D341Med (cell line): ENCODE data around the gene AK4.
"Not testable (repeated sequence)": the region's sequence is repeated elsewhere in the genome, so short reads cannot be mapped to it uniquely, and the experiment has no call there.

Experiments used
- DNase-seq: peaks from one replicate; pipeline ENCODE4 v3.0.0; 2012; ENCODE audit warnings: low spot score

Gene AK4

GRCh38 chr1:65150583-65151263, 2.7 kb downstream of the AK4 start:
- DNase-seq = no peak

- no peak for DNase-seq
These were observed 3.6 kb downstream of the AK4 start for GRCh38 chr1:65151641-65152040.

- no peak for DNase-seq
These were observed 5.6 kb downstream of the AK4 start for GRCh38 chr1:65153635-65154034.

DNA sequence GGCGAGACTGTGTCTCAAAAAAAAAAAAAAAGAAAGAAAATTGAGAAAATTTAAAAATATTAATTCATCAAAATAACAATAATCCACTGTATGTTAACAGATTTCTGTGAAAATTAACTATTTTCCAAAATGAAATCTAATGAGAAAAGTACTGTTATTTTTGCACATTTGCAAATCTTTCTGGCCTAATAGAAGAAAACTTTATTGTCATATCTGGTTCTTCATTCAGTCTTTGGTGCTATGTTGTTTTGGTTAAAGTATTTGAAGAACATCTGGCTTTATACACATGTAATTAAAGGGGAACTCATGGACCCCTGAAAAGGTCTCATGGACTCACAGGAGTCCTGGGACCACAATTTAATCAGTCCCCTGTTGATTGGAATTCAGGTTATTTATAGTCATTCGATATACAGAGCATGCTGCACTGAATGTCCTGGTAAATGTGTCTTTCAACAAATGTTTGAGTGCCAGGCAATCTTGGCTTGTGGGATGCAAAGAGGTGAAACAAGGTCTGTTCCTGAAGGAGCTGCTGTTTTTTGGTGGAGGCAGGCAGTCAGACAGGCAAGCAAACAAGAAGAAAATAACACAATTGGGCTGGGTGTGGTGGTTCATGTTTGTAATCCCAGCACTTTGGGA, 9.0 kb downstream of the AK4 start:
- no peak for DNase-seq

GRCh38 chr1:65157546-65157941, 9.5 kb downstream of the AK4 start:
- no peak for DNase-seq

DNA sequence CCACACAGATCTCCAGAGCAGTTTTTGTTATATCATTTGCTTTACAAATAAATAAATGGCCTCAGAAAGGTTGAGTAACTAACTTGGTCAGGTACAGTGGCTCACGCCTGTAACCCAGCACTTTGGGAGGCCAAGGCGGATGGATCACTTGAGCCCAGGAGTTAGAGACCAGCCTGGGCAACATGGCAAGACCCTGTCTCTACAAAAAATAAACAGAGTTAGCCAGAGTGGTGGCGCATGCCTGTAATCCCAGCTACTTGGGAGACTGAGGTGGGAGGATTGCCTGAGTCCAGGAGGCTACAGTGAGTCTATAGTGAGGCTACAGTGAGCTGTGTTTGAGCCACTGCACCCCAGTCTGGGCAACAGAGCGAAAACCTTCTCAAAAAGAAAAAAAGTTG, 11.3 kb downstream of the AK4 start:
- DNase-seq = not testable (repeated sequence)

DNA sequence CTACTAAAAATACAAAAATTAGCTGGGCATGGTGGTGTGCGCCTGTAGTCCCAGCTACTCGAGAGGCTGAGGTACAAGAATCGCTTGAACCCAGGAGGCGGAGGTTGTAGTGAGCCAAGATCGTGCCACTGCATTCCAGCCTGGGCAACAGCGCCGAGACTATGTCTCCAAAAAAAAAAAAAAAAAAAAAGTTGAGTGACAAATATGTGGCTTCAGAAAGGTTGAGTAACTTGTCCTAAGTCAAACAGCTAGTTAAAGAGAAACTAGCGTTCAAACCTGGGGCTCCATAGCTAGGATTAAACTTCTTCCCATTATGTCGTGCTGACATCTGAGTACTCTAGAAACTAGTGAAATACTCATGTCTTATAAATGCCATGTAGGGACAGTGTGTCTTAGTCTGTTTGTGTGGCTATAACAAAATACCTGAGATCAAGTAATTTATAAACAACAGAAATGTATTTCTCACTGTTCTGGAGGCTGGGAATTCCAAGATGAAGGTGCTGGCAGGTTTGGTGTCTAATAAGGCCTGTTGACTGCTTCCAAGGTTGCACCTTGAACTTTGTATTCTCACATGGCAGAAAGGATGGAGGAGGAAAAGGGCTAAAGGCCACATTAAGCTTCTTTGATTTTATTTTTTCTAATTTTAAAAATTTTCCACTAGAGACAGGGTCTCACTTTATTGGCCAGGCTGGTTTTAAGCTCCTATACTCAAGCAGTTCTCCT, 12.0 kb downstream of the AK4 start:
- DNase-seq = no peak

- DNase-seq = no peak
These were observed 15.3 kb downstream of the AK4 start for GRCh38 chr1:65163201-65163805.

DNA sequence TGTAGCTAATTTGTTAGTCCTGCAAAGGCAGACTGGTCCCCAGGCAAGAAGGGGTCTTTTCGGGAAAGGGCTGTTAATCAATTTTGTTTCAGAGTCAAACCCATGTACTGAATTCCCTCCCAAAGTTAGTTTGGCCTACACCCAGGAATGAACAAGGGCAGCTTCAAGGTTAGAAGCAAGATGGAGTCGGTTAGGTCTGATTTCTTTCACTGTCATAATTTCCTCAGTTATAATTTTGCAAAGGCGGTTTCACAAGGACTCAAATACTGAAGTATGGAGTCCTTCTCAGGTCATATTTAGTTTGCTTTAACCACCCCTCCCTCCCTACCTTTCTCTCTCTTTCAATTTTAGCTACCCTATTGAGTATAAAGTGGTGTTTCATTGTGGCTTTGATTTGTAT, 16.1 kb downstream of the AK4 start:
- DNase-seq = not testable (repeated sequence)

DNA sequence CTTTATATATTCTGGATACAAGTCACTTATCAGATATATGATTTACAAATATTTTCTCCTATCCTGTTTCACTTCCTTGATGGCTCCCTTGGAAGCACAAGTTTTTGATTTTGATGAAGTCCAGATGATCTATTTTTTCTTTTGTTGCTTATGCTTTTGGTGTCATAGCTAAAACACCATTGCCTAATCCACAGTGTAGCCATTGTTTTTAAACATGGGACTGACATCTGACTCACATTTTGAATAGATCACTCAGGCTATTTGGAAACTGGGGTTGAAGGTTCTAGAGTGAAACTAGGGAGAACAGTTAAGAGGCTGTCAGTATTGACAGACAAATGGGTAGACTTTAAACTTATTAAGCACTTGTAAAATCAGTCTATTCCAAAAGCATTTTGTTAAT, 16.6 kb downstream of the AK4 start:
- DNase-seq = no peak

GRCh38 chr1:65165269-65165993, 17.4 kb downstream of the AK4 start:
- DNase-seq = no peak

- DNase-seq = no peak
These were observed 18.7 kb downstream of the AK4 start for GRCh38 chr1:65166572-65167305.

GRCh38 chr1:65167586-65168242, 19.7 kb downstream of the AK4 start:
- DNase-seq = no peak

GRCh38 chr1:65168867-65169266, 20.9 kb downstream of the AK4 start:
- DNase-seq = no peak

DNA sequence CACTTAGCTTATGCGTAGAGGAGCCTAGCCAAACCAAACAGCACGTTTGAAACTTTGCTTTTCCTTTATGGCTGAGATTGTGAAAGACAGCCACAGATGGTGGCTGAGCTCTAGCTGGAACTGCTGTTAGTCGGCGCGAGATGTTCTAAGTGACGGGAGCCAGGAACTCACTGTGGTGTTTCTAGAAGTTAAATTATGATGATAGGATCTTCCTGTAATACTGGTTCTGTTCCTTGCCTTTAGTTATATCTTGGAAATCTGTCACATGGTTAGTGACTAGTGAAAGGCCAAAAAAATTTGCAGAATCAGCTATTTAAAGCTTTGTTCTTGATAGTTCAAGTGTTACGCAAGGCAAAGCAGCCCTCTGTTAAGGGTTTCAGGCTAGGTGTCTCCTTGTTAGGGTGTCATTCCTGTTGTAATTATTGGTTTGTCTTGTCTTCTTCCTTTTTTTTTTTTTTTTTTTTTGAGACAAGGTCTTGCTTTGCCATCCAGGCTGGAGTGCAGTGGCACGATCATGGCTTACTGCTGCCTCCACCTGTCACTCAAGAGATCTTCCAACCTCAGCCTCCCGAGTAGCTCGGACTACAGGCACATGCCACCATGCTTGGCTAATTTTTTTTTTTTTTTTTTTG, 22.6 kb downstream of the AK4 start:
- no peak for DNase-seq

- DNase-seq = no peak
These were observed 25.1 kb downstream of the AK4 start for GRCh38 chr1:65172936-65173690.

DNA sequence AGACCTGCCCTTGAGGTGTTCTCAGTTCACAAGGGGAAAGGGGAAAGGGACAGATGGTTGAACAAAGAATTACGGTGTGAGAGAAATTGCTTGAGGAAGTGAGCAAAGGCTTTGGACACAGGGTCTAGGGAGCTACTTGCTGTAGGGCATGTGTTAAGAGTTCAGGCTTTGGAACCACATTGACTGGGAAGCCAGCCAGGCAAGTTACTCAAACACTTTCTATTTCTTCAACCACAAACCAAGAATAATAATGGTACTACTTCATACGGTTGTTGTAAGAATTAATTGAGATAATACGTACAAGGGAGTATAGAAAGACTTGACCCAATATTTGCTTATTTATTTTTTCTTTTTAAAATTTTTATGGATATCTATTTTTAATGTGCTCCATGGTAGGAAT, 26.6 kb downstream of the AK4 start:
- no peak for DNase-seq

DNA sequence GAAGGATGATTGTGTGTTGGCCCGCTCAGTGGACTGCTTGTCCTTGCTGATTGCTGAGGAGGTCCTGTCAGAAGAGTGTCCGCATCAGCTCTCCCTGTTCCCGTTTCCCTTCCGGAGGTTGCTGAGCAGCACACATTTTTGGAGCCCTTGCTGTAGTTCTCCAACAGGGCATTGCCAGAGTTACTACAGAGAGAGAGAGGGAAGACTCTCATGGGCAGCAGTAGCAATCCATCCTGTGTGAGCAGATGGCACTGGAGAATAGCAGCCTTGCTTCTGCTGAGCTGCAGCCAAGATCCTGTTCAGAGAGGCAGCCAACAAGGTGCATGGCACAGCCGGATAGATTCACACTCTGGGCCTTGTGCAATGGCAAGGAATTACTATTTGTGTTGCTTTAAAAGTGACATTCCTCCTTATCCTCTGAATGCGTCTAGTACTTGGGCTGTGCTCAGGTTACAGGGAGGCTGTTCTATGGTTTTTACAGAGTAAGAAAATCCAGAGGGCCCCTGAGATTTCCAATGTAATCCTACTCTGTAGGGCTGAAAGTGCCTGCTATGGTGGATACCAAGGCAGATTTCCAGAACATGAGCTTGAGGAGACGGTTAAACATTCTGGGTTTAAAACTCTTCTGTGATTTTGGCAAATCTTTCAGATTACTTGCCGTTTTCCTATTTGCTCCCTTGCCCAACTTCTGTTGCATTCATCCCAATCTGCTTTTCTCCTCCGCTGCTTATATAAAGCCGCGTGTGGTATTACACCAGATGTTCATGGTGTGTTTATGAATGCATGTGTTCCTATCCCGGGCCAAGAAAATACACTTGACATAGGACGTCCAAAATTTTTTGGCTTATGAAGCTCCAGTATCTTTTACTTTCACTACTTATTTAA, 27.4 kb downstream of the AK4 start:
- peak; percentile 35 for DNase-seq

DNA sequence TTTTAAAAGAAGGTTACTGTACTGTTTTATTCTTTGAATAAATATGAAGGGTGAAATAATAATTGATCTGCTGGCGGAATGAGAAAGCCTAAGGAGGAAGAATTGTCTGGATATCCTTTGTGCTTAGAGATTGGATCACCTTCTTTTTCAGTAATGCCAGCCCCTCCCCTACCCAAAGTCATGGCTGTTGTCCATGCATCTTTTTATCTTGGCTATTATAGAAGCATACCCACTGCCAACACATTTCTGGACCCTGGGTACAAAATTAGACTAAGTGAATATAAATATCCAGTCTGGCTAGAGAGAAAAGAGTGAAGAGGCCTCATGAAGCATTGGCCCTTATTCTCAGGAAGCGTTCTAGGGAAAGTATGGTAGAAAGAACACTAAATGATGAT, 28.1 kb downstream of the AK4 start:
- DNase-seq = no peak
